ENCODE data around the gene MIA2. TPM values are rescaled to one million over a fixed set of nuclear protein-coding genes. Genes with fewer than 3 reads are reported as not detected.

MIA2 gene
- total and polyA plus RNA-seq, 2 experiments from 2014 or later: 9.5 to 10.9 TPM

GRCh38 chr14:39435241-39435640, 201.5 kb downstream of the MIA2 start (continued):
- TF ChIP-seq ZNF462 (CRISPR knock-in tag; IDR thresholded peaks at IDR 0.05) (no peak), NANOG (IDR thresholded peaks at IDR 0.05; ENCODE audit: borderline replicate concordance) (no peak), POLR2AphosphoS5 (IDR thresholded peaks at IDR 0.05; ENCODE audit: low read depth) (no peak), EZH2phosphoT487 (IDR thresholded peaks at IDR 0.05; ENCODE audit: unreplicated experiment) (no peak)

Other genes starting within 250 kb of the MIA2 start
- gene SEC23A, start 130.7 kb upstream of the MIA2 start, total RNA-seq (2014; rRNA removed; shearing (Covaris generic)): 60.9 and 89.9 TPM in 2 replicates
- gene SEC23A, start 130.7 kb upstream of the MIA2 start, polyA plus RNA-seq (2016; fragmentation: Nextera tagmentation; extraction: Ambion mirVana): 19.8 and 22.7 TPM in 2 replicates
- gene GEMIN2, start 119.6 kb upstream of the MIA2 start, total RNA-seq (2014; rRNA removed; shearing (Covaris generic)): 47.8 and 61.6 TPM in 2 replicates
- gene GEMIN2, start 119.6 kb upstream of the MIA2 start, polyA plus RNA-seq (2016; fragmentation: Nextera tagmentation; extraction: Ambion mirVana): 28.9 and 37.0 TPM in 2 replicates
- 20.2 and 27.7 TPM in 2 replicates for gene TRAPPC6B, start 63.6 kb upstream of the MIA2 start, total RNA-seq (2014; rRNA removed; shearing (Covaris generic))
- gene TRAPPC6B, start 63.6 kb upstream of the MIA2 start, polyA plus RNA-seq (2016; fragmentation: Nextera tagmentation; extraction: Ambion mirVana): 14.8 and 17.2 TPM in 2 replicates
- 60.0 and 69.8 TPM in 2 replicates for gene PNN, start 58.7 kb upstream of the MIA2 start, total RNA-seq (2014; rRNA removed; shearing (Covaris generic))
- gene PNN, start 58.7 kb upstream of the MIA2 start, polyA plus RNA-seq (2016; fragmentation: Nextera tagmentation; extraction: Ambion mirVana): 275 and 325 TPM in 2 replicates
- 13.1 and 13.4 TPM in 2 replicates for gene FBXO33, start 198.5 kb downstream of the MIA2 start, total RNA-seq (2014; rRNA removed; shearing (Covaris generic))
- 6.7 and 7.0 TPM in 2 replicates for gene FBXO33, start 198.5 kb downstream of the MIA2 start, polyA plus RNA-seq (2016; fragmentation: Nextera tagmentation; extraction: Ambion mirVana)